NCI-H2171 treated with DMSO at 0.1 percent for 48 hours (cell line): ENCODE results near the gene ERC2.

Experiments used
- DNase-seq: peaks from one replicate; lab custom pipeline; 2025; lab: John Stamatoyannopoulos, UW

The ERC2 gene

DNA sequence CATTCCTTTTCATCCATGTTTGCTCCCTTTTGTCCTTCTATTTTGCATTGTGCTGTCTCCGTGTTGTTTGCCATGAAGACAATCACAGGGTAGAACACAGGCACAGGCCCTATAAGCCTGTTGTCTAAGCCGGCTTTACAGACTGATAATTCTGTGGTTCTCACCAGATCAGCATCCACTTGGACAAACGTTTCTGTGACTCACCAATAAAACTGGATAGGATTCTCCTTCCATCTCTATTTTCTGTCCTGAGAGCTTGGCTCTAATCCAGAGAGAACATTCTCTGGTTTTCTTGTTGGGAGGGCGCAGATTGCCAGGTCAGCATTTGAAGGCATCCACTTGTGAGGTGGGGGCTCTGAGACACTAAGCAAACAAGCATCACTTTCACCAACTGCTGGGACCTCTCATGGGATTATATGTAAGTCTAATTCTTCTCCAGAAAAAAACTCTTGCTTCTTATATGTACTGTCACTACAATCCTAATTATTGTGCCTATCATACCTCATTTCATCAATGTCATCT is 101.6 kb downstream of the ERC2 start:
- DNase-seq: no peak

GRCh38 chr3:56365905-56366640 is 102.2 kb downstream of the ERC2 start:
- no peak for DNase-seq

GRCh38 chr3:56364665-56365064 is 103.6 kb downstream of the ERC2 start:
- no peak for DNase-seq

DNA sequence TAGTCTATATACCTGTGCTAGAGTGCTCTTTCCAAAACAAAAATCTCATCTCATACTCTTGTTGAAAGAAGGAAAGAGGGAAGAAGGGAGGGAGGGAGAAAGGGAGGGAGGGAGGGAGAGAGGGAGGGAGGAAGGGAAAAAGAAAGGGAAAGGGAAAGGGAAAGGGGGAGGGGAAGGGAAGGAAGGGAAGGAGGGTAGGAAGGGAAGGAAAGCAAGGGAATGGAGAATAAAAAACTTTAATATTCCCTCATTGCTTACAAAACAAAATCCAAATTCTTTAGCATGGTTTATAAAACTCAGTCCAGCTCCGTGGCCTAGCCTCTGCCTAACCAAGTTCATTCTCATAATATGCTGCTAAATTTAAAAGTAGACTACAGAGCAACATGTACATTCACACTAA is 104.5 kb downstream of the ERC2 start:
- no peak for DNase-seq

GRCh38 chr3:56361731-56362130 is 106.5 kb downstream of the ERC2 start:
- DNase-seq: peak; percentile 14

DNA sequence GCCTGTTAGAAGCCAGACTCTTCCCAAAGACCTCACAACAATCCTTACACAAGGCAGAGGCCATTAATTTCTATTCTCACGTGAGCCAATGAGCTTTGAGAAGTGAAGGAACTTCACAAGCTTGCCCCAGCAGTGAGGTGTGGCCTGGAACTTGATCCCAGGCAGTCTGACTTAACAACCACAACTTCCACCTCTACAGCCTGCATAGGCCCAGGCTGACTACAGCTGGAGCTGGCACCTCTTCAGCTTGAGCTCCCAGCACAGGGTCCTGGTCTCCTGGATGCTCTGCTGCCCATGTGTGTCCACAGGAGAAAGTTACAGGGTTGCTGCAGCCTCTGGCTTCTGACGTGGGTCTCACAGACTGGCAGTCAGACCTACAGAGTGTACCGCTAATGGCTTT is 111.0 kb downstream of the ERC2 start:
- no peak for DNase-seq

DNA sequence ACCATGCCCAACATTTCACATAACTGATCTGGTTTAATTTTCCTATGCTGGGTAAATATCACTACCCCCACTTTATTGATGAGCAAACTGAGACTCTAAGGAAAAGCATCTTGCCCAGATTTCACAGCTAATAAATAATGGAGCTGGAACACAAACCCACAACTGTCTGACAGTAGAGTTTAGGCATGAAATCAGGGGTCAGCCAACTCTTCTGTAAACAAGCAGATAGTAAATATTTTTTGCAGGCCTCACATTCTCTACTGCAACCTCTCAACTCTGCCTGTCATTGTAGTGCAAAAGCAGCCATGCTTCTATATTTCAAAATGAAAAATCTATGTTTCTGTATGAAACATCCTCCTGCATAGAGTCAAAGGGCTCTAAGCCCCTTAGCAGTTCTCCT is 111.5 kb downstream of the ERC2 start:
- no peak for DNase-seq

DNA sequence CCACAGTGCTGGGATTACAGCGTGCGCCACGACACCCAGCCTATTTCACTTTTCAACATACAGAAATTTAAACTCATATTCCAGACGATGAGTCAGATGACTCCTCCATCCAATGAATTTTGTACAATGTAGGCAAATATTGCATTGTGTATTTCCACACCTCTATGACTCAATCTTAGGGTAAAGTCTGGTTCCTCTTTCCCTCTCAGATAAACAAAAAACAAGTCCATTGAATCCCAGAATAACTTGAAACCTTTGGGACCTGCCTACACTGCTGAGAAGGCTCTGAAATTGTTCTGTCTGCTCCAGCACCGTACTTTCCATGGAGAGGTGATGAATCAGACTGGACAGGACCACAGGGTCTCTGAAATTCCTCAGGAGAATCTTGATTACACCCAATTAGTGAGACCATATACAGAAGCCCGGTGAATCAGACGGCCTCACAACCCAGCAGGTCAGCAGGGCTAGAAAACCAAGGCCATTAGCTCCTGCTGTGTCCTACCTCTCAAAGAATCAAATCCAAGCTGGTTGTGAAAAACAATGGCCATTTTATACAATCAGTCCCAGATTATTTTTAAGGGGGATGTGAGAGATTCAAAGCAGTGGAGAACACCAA is 112.6 kb downstream of the ERC2 start:
- DNase-seq: no peak

- DNase-seq: no peak
Observed at GRCh38 chr3:56351537-56351936, 116.7 kb downstream of the ERC2 start.

DNA sequence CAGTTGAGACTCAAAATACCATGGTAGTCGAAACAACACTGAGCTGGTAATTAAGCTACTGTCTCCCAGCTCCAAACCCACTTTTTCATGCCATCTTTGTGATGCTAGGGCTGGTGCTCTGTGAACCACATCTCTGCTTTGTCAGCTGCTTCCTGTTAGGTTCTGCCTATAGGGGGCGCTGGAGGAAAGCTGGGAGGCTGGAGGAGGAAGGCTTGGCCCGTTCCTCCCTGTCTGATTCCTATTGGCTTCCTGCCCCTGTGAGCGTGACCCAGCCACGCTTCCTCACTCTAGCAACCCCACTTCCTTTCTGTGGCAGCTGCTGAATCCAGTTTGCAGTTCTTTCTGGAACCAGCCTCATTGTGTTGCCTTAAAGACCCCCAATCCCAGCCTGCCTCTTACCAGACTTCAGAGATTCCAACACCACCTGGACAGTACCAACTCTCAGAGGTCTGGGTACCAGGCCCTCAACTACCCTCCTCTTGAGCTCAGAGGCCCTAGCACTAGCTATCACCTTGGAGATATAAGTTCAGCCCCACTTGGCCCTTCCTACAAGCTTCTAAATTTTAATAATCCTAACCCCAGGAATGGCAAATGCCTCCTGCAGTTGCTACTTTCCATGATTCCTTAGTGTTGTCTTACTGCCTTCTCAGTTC is 120.9 kb downstream of the ERC2 start:
- no peak for DNase-seq

DNA sequence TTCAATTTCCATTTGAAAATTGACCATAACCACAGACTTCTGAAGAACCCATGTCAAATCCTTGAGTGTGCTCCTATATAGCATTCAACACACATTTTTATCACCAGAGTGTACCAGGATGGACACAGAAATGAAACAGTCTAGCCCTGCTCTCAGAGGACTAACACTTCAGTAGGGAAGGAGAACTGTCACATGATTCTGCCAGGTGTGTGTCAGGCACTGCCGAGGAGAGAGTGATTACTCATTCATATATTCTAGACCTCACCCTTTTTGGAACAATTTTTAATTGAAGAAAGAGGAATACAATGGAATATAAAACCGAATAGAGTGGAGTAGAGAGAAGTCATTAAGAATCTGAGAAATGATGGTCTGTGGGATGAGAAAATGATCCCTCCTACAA is 125.8 kb downstream of the ERC2 start:
- no peak for DNase-seq

DNA sequence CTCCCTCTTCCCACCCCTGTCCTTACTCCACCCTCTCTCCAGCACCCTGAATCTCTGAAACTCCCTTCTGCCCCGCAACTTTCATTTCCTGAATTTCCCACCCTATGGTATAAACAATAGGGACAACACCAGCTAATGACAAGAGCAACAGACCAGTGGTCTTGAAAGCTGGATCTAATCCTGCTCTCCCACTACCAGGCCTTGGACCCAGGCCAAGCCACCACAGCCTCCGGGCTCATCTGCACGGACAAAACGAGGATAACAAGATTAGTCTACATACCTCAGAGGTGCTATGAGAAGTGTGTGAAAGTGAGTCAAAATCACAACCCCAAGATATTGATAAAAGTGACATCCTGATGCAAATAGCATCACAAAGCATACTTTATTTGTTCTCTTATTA is 128.6 kb downstream of the ERC2 start:
- no peak for DNase-seq

GRCh38 chr3:56339244-56339643 is 129.0 kb downstream of the ERC2 start:
- no peak for DNase-seq

GRCh38 chr3:56336023-56336422 is 132.2 kb downstream of the ERC2 start:
- DNase-seq: no peak

GRCh38 chr3:56324473-56324872 is 143.8 kb downstream of the ERC2 start:
- DNase-seq: no peak

- no peak for DNase-seq
Observed at GRCh38 chr3:56323986-56324420, 144.3 kb downstream of the ERC2 start.

DNA sequence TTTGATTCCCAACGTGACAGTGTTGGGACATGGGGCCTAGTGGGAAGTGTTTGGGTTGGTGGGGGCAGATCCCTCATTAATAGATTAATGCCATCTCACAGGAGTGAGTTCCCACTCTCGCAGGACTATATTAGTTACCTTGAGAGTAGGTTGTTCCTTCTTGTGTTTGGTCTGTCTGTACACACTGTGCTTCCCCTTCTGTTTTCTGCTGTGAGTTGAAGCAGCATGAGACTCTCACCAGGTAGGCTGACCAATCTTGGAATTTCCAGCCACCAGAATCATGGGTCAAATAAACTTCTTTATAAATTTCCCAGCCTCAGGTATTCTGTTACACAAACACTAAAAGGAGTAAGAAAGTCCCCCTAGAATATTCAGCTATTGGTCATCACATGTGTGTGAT is 145.4 kb downstream of the ERC2 start:
- no peak for DNase-seq

DNA sequence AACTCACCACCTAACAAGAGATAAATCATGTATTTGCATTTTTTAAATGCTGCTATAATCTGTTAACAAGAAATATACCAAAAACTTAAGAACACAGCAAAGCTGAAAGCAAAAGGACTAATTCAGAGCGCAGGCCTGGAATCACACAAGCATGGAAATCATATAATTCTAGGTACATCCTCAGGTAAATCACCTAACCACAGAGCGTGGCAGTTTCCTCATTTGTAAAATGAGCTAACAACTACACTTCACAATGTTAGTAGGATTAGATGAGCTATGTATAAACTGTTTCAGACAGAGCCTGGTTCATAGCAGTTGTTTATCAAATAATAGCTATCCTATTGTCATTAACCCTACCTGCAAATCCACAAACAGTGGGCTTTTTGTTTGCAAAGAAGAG is 146.4 kb downstream of the ERC2 start:
- no peak for DNase-seq

DNA sequence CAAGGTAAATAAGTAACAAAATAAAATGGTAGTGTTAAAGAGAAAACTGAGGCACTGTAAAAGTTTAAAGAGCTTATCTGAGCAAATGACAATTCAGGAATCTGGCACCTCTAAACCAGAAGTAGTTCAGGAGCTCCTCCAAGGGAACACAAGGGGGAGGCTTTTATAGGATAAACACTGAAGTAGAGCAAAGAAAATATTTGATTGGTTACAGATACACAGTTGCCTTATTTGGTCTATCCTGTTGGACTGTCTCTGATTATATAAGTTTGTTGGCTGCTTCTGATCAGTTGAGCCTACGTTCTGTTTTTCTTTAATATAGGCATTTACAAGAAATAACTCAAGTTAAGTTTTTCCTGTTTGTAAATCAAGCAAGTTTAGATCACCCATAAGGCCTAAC is 146.9 kb downstream of the ERC2 start:
- no peak for DNase-seq

- no peak for DNase-seq
Observed at GRCh38 chr3:56320883-56321282, 147.4 kb downstream of the ERC2 start.

DNA sequence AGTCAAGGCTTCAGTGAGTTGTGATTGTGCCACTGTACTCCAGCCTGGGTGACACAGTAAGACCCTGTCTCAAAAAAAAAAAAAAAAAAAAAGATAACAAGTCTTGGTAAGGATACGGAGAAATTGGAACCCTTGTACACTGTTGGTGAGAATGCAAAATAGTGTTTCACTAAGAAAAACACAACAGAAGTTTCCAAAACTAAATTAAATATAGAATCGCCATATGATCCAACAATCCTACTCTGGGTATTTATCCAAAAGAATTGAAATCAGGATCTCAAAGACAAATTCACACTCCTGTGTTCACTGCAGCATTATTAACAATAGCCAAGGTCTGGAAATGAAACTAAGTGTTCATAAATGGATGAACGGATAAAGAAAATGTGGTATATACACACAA is 149.4 kb downstream of the ERC2 start:
- DNase-seq: no peak

DNA sequence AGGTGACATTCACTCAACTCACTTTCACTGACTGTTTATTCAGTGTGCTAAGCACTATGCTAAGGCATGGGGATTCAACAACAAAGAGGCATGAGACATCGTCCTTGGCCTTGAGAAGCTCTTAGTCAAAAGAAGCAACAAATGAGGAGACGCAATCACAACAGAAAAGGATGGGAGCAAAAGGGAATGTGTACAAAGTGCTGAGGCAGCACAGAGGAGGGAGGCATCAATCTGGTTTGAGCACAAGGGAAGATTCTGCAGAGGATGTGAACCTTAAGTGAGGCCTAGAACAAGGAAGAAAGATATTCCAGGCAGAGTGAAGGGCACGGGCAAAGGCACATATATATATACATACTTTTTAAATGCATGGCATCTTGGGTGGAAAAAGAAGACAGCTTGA is 151.3 kb downstream of the ERC2 start:
- no peak for DNase-seq

GRCh38 chr3:56314842-56315241 is 153.4 kb downstream of the ERC2 start:
- DNase-seq: peak; percentile 7
